ENCODE results near the gene TBC1D4. TPM values are rescaled to one million over a fixed set of nuclear protein-coding genes. Genes with fewer than 3 reads are reported as not detected.

Gene TBC1D4
- total RNA-seq, 1 experiment from 2014 or later = 6.7 TPM

GRCh38 chr13:75486146-75487062 is 4.4 kb upstream of the TBC1D4 start:
- no peak for DNase-seq (ENCODE audit: low read depth)

GRCh38 chr13:75485286-75486062 is 3.5 kb upstream of the TBC1D4 start:
- DNase-seq (ENCODE audit: low read depth) = peak; percentile 21

GRCh38 chr13:75482820-75483079 is 781 bp upstream of the TBC1D4 start:
- no peak for DNase-seq (ENCODE audit: low read depth)

GRCh38 chr13:75481176-75482069 is 546 bp downstream of the TBC1D4 start:
- peak; percentile 37 for DNase-seq (ENCODE audit: low read depth)

GRCh38 chr13:75480671-75481175 is 1.2 kb downstream of the TBC1D4 start:
- DNase-seq (ENCODE audit: low read depth) = peak; percentile 42

GRCh38 chr13:75479102-75479740 is 2.7 kb downstream of the TBC1D4 start:
- DNase-seq (ENCODE audit: low read depth) = no peak

- DNase-seq (ENCODE audit: low read depth) = no peak
These were observed 3.3 kb downstream of the TBC1D4 start for GRCh38 chr13:75478659-75479058.

- no peak for DNase-seq (ENCODE audit: low read depth)
These were observed 7.0 kb downstream of the TBC1D4 start for GRCh38 chr13:75474956-75475355.

- DNase-seq (ENCODE audit: low read depth) = no peak
These were observed 8.5 kb downstream of the TBC1D4 start for GRCh38 chr13:75473468-75473867.

GRCh38 chr13:75470676-75471075 is 11.3 kb downstream of the TBC1D4 start:
- no peak for DNase-seq (ENCODE audit: low read depth)

GRCh38 chr13:75469047-75469446 is 12.9 kb downstream of the TBC1D4 start:
- no peak for DNase-seq (ENCODE audit: low read depth)

GRCh38 chr13:75468602-75469001 is 13.4 kb downstream of the TBC1D4 start:
- no peak for DNase-seq (ENCODE audit: low read depth)

GRCh38 chr13:75468098-75468497 is 13.9 kb downstream of the TBC1D4 start:
- no peak for DNase-seq (ENCODE audit: low read depth)

GRCh38 chr13:75467040-75467728 is 14.8 kb downstream of the TBC1D4 start:
- DNase-seq (ENCODE audit: low read depth) = no peak

GRCh38 chr13:75465236-75465635 is 16.7 kb downstream of the TBC1D4 start:
- DNase-seq (ENCODE audit: low read depth) = no peak

GRCh38 chr13:75461314-75461713 is 20.7 kb downstream of the TBC1D4 start:
- no peak for DNase-seq (ENCODE audit: low read depth)

GRCh38 chr13:75460644-75461043 is 21.3 kb downstream of the TBC1D4 start:
- no peak for DNase-seq (ENCODE audit: low read depth)

- no peak for DNase-seq (ENCODE audit: low read depth)
These were observed 23.1 kb downstream of the TBC1D4 start for GRCh38 chr13:75458696-75459422.

GRCh38 chr13:75455962-75456361 is 26.0 kb downstream of the TBC1D4 start:
- DNase-seq (ENCODE audit: low read depth) = no peak

- DNase-seq (ENCODE audit: low read depth) = no peak
These were observed 27.5 kb downstream of the TBC1D4 start for GRCh38 chr13:75454497-75454896.
